Stimulated activated naive CD4-positive, alpha-beta T cell treated with Interleukin-2 at 50 U/mL for 16 hours (primary cell): Measurements from ENCODE around the gene TCP11L1.
A peak's percentile ranks its signal among the peaks of the same experiment; 100 is the strongest.
"Not testable (repeated sequence)": the region's sequence is repeated elsewhere in the genome, so short reads cannot be mapped to it uniquely, and the experiment has no call there.

Experiments used
- DNase-seq: peaks from one replicate; lab custom pipeline; 2025; lab: John Stamatoyannopoulos, UW

Gene TCP11L1

DNA sequence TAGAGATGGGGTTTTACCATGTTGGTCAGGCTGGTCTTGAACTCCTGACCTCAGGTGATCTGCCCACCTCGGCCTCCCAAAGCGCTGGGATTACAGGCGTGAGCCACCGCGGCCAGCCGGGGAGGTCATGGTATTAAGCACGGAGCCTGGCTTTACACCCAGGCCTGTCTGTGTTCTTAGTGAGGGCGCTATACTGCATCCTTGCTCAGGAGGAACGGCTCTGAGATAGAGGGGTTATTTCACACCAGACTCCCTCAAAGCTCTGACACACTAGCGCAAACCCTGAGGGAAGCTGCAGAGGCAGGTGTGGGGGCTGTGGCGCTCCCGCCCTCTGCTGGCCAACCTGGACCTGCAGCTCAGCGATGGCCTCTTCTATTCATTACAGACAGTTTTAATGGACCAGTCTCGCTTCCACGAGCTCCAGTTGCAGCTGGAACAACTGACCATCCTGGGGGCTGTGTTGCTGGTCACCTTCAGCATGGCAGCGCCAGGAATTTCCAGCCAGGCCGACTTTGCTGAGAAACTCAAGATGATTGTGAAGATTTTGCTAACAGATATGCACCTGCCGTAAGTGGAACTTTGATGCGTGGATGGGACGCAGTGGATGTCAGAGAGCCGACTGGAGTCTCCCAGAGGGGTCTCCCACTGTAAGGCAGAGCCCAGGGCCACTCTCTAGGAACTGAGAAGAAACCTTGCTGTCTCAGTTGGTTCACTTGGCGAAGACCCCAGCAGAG is 26.2 kb downstream of the TCP11L1 start:
- DNase-seq, result peak; percentile 66

DNA sequence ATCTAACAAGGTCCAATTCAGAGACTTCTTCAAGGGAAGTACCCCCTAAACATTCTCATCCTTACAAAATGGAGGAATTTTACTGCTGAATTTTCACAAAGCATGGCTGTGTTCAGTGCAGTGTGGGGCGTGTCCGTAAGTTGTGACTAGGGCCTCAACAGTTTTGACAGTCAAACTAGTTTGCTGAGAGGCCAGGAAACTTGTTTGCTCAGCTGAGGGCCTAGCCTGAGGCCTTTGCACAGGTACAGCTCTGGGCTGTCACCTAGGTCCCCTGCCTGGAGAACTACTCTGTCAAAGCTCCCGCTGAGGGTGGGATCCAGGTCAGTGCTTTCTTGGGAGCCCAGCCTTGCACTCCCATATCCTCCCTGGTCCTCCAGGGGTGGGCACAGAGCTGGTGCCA is 27.9 kb downstream of the TCP11L1 start:
- no peak for DNase-seq

DNA sequence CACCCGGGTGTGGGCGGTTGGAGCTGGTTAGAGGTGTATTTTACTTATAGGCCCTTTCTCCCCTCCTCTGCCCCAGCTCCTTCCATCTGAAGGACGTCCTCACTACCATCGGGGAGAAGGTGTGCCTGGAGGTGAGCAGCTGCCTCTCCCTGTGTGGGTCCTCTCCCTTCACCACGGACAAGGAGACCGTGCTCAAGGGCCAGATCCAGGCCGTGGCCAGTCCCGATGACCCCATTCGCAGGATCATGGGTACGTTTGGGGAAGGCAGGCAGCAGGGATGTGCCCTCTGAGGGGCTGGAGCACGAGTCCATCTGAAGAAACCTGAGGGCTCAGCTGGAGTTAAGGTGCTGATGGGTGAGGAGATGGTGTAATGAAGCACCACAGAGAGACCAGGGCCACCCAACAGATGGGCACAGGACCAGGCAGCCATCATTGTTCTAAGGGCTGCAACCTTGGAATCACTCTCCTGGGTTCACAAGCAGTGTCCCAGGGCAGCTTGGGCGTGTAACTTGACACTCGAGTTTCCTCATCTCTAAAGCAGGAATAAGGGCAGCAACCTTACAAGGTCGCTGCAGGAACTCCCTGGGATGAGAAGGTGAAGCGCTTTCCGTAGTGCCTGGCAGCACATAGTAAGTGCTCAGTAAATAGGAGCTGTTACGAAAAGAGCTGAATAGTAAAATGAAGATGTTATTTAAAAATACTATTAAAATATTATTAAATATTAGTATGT is 29.4 kb downstream of the TCP11L1 start:
- no peak for DNase-seq

DNA sequence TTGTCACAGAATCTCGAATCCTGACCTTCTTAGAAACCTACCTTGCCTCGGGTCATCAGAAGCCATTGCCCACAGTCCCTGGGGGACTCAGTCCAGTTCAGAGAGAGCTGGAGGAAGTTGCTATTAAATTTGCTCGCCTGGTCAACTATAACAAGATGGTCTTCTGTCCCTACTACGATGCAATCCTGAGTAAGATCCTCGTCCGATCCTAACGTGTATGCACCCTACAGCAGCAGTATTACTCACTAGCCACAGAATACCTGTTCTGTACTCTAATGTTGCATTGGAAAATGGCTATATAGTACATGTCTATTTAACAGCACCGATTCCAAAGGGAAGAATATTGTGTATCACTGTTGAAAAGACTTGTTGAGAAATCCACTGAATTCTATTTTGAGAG is 33.1 kb downstream of the TCP11L1 start:
- DNase-seq, result no peak

DNA sequence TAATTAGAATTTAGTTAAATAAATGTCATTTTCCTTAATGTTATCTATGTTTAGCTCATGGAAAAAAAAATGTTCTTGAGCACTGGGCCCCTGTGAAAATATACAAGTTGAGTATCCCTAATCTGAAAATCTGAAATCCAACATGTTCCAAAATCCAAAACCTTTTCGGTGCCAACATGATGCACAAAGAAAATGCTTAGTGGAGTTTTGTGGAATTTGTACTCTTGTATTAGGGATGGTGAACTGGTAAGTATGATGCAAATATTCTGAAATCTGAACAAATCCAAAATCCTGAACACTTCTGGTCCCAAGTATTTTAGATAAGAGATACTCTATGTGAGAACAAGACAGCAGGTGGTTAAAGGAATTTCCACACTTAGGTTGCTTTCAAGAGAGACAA is 44.5 kb downstream of the TCP11L1 start:
- DNase-seq, result no peak

DNA sequence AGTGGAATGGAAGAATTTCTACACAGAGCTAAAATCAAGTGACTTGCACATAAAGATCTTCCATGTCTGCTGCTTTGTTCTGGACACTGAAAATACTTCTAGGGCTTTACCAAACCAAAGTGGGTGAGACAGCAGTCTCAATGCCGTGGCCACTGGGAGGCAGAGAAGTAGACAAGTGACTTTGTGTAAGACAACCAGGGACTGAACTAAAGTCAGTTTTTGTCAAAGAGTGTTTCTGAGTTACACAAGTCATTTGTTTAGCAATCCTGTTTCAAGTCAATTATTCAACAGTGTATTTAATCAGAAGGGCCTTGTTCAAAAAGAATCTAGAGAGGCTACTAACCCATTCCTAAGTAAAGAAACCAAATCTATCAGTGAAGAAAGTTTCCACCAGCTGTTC is 46.6 kb downstream of the TCP11L1 start:
- DNase-seq, result no peak

DNA sequence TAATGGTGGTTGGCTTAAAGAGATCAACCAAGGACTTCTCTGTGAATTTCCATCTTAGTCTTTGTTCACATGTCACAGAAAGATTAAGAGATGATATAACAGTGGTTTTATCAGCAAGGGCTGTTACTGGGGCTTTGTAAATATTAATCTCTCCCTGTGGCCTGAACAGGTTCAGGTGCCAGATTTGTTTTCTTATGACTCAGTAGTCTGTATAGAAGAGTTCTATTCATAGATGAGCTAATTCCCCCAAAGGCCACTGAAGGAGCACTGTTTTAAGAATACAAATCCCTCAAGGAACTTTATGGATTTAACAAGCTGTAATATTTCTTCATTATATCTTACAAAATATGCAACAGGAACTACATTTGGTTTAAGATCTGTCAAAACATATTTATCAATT is 50.4 kb downstream of the TCP11L1 start:
- DNase-seq, result no peak

DNA sequence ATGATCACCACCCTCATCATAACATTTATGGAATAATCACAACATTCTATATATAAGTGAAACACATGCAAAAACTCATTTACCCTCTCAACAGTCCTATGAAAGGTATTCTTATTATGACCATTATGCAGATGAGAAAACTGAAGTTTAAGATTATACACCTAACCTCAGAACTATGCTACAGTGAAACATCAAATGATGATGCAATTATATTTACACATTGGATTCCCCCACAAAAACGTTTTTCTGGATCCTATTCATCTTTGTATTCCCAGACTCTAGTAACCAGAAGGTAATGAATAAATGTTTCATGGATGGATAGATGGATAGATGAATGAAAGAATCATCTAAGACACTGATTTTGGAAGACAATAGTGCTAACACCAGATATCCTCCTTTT is 54.8 kb downstream of the TCP11L1 start:
- DNase-seq, result no peak

DNA sequence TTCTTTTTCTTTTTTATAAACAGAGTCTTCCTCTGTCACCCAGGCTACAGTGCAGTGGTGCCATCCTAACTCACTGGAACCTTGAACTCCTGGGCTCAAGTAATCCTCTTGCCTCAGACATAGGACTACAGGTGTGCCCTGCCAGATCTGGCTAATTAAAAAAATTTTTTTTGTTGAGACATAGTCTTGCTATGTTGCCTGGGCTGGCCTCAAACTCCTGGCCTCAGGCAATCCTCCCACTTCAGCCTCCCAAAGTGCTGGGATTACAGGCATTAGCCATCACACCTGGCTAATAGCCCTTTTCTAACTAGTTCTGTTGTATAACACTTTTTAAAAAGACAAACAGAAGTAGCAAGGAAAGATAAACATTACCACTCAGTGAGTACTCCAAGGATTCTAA is 64.5 kb downstream of the TCP11L1 start:
- no peak for DNase-seq

DNA sequence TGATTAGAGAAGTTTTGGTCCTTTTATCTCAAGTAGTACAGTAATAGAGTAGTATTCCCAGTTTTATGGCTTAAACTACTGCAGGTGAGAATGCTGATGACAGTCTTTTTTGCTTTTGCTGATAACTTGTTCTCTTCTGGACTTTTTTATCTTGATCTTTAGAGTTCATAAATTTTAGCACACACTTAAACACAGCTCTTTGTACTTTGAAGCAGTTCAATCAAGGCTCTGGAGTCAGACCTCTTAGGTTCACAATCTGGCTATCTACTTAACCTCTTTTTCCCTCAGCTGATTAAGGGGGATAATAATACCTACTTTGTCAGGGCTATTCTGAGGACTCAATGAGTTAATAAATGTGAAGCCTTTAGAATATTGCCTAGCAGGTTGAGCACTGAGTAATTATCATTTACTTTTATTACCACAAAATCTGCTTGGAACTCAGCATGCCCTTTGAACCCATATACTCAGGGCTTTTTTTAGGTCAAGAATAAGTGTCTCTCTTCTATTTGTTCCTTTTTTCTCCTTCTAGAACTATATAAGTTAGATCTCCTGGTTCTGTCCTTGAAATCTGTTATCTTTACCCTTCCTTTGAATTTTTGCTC is 70.0 kb downstream of the TCP11L1 start:
- DNase-seq, result no peak

DNA sequence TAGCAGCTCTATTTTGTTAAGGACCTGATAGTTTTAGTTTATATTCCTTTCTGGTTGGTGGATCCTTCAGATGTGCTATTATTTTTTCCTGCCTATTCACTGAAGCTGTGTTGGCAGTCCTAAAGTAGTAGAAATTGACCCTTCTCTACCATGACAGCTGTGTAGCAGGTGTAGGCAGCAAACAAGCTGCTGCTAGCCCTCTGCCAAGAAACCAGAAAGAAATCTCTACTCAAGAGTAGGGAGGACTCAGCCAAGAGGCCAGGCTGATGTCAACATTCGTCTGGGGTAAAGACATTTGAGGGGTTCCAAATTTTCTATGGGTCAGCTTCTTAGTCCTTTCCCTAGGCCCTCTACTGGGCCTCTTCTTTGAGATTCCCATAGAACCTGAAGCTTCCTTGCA is 70.7 kb downstream of the TCP11L1 start:
- DNase-seq, result no peak

DNA sequence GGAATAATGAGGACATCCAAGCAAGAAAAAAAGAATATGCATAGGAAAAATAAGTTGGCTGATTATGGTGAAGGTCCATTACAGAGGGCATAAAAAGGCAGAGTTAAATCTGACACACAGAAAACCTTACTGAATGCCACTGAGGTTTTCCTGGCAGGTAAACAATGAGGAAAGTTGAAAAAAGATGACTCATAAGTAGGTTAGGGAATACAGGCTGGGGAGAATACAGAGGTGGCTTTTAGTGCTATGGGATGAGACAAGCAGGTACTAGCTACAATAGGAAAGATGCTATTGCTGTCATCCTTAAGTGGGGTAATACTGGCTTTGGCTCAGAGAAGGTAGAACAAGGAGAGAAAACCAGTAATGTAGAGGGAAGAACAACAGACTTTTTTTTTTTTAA is 77.2 kb downstream of the TCP11L1 start:
- DNase-seq, result no peak

DNA sequence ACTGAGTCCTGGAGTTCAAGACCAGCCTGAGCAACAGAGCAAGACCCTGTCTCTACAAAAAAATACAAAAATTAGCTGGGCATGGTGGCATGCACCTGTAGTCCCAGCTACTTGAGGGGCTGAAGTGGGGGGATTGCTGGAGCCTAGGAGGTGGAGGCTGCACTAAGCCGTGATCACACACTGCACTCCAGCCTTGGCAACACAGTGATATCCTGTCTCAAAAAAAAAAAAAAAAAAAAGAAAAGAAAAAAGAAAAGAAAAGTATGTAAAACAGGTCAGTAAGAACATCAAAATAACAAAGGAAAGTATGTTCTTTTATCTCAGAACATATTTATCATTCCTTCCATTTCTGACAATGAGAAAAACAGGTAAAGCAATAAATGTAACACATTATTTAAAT is 83.3 kb downstream of the TCP11L1 start:
- not testable (repeated sequence) for DNase-seq
